IPS DF 4.7 (cell line): ENCODE data around the gene ARID1B.

Source experiments
- DNase-seq: peaks from one replicate; pipeline ENCODE4 v3.0.0-alpha.2; 2013; ENCODE audit warnings: low spot score; ENCODE audit errors: extremely low read depth

Gene ARID1B

DNA sequence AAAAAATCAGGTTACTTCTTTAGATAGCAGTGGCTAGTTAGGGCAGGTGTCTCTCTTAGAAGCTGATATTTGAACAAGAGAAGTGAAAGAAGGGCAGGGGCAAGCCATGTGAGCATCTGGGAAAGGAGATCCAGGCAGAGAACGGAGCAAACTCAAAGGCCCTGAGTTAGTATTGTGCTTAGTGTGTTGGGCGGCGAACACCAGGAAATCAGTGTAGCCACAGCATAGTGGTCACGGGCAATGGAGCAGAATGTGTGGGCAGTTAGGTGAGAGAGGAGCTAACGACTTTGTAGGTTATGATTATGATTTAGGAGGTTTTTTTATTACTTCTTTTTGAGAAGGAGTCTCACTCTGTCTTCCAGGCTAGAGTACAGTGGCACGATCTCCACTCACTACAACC lies 316.9 kb downstream of the ARID1B start:
- no peak for DNase-seq

DNA sequence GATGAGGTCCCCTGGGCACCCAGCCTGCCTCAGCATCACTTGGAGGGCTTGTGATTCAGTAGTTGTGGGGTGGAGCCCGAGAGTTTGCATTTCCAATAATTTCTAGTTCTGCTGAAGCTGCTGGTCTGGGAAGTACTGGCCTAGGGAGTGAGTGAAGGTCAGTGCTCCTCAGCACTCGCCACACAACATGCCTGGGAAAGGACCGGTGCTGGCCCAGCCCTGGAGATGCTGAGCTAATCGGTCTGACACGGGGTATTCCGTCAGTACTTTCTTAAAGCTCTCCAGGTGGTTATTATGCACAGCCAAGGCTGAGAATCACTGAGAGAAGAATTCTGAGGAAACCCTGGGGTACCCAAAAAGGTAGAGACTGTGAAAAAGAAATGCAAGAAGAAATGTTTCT lies 317.9 kb downstream of the ARID1B start:
- DNase-seq: no peak

- DNase-seq: no peak
Measured at GRCh38 chr6:157095569-157095968, 318.4 kb downstream of the ARID1B start.

DNA sequence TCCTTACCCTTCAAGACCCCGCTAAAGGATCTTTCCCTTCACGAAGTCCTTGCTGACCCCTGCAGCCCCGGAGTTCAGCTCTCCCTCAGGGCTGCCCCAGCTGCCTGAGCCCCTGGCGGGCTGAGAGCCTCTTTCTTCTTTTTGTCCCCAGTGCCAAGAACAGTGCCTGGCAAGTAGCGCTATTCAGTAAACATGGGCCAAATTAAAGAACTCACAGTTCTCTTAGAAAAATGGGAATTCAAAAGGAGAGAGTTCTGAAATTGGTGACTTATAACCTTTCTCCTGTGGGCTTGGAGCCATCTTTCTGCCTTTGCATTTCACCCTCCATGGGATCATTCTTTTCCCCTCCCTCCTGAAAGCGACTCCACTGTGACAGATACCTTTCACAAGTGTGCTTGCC lies 318.9 kb downstream of the ARID1B start:
- no peak for DNase-seq

DNA sequence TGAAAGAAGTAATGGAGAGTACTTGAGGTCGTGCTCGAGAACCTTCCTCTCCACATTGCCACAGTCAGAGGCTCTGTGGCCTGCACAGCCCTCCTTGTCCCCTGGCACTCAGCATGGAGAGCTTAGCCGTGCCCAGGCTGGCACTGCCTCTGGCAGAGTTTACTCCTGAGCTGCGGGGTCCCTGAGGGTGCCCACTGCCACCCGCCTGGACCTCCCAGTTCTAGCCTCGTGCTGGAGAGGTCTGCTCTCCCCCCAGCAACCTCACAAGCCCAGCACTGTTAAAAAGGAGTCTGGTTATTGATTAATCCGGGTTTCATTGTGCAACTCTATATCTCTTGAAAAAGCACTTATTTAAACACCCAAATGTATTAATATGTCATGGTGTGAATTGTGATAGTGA lies 319.3 kb downstream of the ARID1B start:
- no peak for DNase-seq

DNA sequence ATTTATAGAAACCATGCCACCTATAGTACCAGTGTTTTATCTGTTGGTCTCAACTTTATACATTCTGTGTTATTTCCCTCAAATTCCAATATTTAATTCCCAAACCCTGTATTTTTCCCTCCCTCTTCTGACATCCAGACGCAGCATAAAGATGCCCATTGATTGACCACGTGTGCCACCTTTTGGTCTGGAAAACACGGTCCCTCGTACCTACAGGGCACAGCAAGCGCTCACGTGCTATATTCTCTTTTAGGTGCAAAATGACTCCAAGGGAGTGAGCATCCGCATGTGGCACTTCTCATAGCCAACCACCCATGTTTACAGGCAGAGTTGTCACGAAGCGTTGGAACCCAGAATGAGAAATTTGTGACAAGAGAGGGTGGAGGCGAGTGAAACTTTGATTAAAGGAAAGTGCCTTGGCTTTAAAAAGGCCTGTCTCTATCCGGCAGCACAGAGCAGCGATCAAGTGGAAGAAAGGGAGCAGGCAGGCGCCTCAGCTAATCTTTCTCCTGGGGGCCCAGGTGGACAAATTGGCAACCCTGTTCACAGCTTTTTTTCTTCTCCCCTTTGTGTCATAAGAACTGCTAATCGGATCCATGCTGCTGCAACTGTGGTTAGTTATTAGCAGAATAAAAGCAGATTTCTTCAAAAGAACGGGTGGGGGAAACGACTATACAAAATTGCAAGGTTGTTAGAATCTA lies 320.2 kb downstream of the ARID1B start:
- no peak for DNase-seq

DNA sequence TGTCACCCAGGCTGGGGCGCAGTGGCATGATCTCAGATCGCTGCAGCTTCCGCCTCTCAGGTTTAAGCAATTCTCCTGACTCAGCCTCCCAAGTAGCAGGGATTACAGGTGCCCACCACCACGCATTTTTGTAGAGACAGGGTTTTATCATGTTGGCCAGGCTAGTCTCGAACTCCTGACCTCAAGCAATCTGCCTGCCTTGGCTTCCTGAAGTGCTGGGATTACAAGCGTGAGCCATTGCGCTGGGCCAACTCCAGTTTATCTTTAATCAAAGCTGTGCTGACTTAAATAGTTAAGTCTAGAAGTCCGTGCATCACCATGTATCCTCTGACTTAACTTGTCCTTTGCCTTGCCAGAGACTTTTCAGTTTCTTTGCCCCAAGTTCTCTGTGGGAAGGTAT lies 321.8 kb downstream of the ARID1B start:
- no peak for DNase-seq

DNA sequence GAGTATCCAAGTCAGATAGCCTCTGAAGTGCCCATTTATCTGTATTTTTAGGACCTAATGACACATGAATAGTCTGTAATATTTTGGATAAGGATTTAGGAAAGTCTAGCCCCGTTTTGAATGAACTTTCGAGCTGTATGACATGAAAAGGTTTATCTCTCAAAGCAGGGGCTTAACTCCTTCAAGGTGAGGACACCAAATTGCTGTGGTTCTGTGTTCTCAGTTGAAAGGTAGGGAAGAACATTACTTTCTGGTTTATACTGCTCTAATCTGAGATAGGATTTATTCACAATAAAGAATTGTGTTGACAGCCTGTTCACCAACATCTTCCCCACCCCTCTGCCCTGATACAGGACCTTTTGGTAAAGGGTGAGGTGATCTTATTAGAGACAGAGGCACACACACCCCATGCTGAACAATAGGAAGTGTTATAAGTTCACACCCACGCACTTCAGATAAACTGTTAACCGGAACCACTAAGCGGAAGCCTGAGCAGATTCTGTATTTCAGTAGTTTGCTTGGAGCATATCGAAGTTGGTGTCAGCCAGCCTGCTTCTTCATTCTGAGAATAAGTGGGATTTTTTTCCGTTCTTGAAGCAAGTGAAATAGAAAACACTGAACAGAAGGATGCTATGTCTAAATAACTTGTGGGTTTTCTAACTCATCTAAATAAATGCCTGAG lies 322.9 kb downstream of the ARID1B start:
- DNase-seq: no peak

DNA sequence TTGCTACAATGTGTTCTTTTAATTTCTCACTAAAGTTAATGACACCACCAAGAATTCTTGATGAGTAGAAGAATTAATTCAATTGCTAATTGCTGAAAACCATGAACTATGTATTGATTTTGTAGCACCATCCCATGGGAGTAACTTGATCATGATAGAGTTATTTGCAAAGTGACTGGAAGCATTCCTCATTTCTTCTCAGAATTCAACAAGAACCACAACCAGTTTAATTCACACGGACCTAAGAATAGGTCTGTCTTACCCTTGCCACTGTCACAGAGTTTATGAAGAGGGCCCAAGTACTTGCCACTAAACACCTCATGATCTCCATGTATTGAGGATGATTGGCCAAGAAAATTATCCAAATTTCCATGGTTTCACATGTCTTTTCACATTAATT lies 324.0 kb downstream of the ARID1B start:
- no peak for DNase-seq

DNA sequence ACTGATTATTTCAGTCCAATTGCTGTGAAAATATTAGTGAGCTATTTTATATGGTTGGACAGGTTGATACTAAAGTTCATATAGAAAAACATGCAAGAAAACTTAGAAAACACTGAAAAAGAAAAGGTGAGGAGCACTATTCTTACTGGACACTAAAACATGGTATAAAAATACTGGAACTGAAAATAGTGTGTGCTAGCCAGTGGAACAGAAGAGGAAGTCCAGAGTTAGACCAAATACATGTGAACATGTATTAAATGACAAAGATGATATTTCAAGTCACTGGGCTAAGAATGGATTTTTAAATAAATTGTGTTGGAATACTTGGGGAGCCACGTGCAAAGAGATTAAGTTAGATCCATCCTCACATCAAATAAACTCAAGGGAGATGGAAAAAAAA lies 327.6 kb downstream of the ARID1B start:
- no peak for DNase-seq

GRCh38 chr6:157106487-157106886 lies 329.3 kb downstream of the ARID1B start:
- no peak for DNase-seq

DNA sequence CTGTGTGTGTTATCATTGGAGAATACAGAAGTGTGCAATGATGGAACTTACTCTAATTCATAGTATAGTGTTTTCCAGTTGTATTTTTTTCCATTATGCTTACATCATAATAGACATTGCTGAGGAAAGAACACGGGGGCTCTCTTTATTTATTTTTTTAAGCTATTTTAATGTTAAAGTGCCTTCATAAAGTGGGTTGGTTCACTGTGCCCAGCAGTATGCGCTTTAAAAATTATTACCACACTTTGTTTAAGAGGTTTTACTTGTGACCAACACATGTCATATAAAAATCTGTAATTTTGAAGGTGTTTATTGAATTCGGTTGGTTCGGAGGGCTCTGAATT lies 330.4 kb downstream of the ARID1B start:
- DNase-seq: no peak

- DNase-seq: no peak
Measured at GRCh38 chr6:157107915-157108651, 330.9 kb downstream of the ARID1B start.

DNA sequence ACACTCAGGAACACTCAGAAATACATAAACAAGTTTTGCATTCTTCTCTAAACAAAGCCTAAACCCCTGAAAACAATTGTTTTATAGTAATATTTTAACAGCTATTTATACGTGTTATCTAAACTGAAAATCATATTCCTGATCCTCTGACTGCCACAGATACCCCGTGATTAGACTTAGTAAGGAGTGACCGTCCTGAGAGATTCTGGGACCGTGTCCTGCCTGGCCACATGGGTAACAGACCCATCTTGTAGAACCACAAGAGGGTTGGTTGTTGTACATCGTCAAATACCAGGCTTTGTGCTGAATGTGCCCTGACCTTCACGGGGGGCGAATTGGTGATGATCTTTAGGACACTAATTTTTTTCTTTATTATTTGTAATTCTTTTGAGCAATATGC lies 331.7 kb downstream of the ARID1B start:
- DNase-seq: no peak

- no peak for DNase-seq
Measured at GRCh38 chr6:157110607-157111006, 333.4 kb downstream of the ARID1B start.

- DNase-seq: no peak
Measured at GRCh38 chr6:157113389-157113788, 336.2 kb downstream of the ARID1B start.

DNA sequence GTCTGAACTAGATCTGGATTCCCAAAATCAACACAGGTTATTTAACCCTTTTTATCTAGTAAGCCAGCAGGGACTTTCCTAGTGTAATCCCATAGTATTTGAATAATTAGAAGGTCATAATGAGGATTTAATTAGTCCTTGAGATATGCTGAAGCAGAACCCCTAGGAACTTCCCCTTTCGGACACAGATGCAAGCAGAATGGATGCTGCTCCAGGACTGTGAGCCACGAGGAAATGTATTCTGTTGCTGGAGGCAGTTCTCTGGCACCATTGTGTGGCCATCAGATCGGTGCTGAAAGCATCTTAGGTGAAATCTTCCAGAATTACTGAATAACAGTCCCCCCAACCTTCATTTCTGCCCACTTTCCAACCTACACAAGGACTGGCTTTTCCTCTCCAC lies 339.2 kb downstream of the ARID1B start:
- no peak for DNase-seq

DNA sequence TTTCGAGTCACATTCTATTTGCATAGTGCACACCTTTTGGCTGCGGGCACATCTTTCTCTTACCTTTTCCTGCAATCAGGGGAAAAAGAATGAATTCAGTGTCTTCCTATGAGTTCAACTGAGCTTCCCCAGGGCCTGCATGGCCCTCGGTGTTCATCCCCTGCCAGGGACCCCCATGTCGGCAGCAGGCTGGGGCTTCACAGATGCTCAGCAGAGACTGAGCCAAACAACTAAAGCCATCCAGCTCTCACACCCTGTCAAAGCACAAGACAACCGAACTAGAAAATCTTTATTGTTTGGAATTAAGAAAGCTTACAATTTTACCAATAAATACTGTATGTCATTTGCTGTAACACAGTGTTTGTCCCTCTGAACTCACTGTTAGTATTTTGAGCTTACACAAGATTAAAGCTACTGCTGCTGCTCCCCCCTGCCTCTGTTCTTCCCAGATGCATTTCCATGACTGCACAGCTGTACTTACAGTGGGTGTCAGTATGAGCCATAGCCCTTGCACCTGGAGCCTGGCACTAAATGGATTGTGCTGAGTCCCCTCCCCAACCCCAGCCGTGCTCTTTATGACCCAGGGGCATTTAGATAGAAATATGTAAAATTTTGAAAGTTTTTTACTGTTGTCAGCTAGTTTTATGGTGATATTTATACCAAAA lies 340.4 kb downstream of the ARID1B start:
- no peak for DNase-seq

DNA sequence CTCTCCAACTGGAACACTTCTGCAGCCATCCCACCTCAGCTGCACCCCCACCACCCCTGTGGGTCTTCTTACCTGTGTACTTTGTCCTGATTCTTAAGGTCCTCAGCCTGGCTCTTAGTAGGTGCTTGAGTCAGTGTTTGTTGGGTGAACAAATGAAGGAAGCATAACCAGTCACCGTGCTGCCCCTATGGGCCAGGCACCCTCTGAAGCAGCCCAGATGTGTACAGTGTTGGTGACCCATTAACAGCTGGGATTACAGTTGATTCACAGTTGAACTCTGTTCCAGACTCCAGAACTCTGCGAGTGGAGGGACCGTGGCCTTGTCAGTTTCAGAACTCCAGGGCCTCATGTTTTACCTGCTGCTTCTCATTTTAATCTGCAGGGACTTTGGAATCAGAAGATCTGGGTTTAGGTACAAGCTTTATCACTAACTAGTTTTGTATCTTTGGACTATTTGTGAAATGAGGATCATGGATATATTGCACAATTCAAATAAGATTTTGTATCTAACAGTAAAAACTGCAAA lies 342.4 kb downstream of the ARID1B start:
- DNase-seq: no peak

DNA sequence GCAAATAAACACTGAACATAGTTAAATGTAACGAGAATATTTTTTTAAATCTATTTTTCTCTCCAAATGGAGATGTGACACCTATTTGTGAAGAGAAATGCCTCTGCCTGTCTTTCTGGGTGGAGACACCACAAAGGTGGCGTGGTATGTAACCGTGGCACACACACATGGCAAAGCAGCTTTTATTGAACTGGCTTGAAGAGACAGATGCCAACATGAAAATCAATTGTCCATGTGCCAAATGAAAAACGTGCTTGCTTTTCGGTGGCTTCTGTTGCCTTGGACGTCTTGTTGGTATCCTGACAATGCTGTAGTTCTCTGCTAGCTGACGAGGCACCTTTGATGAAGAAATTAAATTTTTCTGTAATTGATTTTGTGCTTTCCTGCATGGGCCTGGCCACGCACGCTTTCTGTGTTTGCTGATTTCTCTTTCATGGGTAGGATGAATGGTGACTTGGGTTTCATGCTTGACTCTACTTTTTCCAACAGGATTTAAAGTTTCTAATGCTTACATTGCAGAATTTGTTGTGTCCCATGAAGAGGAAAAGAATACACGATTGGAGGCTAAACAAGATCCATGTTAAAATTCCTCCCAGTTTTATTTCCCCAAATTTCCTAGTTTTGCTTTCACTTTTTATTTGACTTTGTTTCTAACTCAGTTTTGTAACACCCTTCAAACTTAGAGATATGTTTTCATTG lies 343.5 kb downstream of the ARID1B start:
- no peak for DNase-seq

- no peak for DNase-seq
Measured at GRCh38 chr6:157121897-157122296, 344.7 kb downstream of the ARID1B start.
